ENCODE measurements around the gene MAGI2.

The MAGI2 gene

GRCh38 chr7:78616539-78616938, 836.9 kb downstream of the MAGI2 start:
- H3K4me3 ChIP-seq (ENCODE audit: insufficient read depth, low read depth, low read length, poor library complexity, severe bottlenecking) = no peak overlapping the region
- H3K27me3 ChIP-seq (replicated peaks; ENCODE audit: control insufficient read depth, insufficient read depth, low read length, poor library complexity, severe bottlenecking) = no peaks in the 10 kb centered on the region
- DNase-seq = no peak
- no peaks in the 10 kb centered on the region for H3K9me3 ChIP-seq (ENCODE audit: control insufficient read depth, low read length)
- H3K4me1 ChIP-seq (ENCODE audit: control insufficient read depth, insufficient read depth, low read length, poor library complexity, severe bottlenecking) = no peaks in the 10 kb centered on the region
- H3K27ac ChIP-seq (ENCODE audit: insufficient read depth, low read length, poor library complexity, severe bottlenecking) = no peak overlapping the region
- H3K36me3 ChIP-seq (ENCODE audit: control insufficient read depth, insufficient read depth, low read length) = no peaks in the 10 kb centered on the region

- no peak overlapping the region for H3K4me3 ChIP-seq (ENCODE audit: insufficient read depth, low read depth, low read length, poor library complexity, severe bottlenecking)
- H3K27ac ChIP-seq (ENCODE audit: insufficient read depth, low read length, poor library complexity, severe bottlenecking) = no peak overlapping the region
- no peak for DNase-seq
- no peaks in the 10 kb centered on the region for H3K27me3 ChIP-seq (replicated peaks; ENCODE audit: control insufficient read depth, insufficient read depth, low read length, poor library complexity, severe bottlenecking)
- no peaks in the 10 kb centered on the region for H3K9me3 ChIP-seq (ENCODE audit: control insufficient read depth, low read length)
- no peaks in the 10 kb centered on the region for H3K36me3 ChIP-seq (ENCODE audit: control insufficient read depth, insufficient read depth, low read length)
- no peaks in the 10 kb centered on the region for H3K4me1 ChIP-seq (ENCODE audit: control insufficient read depth, insufficient read depth, low read length, poor library complexity, severe bottlenecking)
Observed at GRCh38 chr7:78609281-78609680, 844.2 kb downstream of the MAGI2 start.

DNA sequence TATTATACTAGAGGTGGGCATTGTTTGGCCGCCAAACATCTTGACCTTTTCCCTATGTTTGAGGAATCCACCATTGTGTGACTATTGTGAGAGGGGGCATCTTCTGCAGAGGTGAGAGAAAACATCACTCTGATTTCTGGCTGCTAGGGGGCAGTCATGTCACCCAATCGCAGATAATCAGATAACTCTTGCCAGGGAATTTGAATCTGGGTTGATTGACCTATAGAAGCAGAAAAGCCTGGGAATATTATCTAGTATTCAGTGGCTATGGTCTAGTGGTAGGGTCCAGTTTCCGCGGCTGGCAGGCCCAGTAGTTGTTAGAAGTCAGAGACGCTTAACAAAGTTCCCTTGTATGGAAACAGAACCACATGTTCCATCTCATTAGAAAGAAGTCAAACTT, 846.4 kb downstream of the MAGI2 start:
- Histone ChIP-seq H3K27ac (ENCODE audit: insufficient read depth, low read length, poor library complexity, severe bottlenecking) (no peak overlapping the region), H3K27me3 (replicated peaks; ENCODE audit: control insufficient read depth, insufficient read depth, low read length, poor library complexity, severe bottlenecking) (no peaks in the 10 kb centered on the region), H3K36me3 (ENCODE audit: control insufficient read depth, insufficient read depth, low read length) (no peaks in the 10 kb centered on the region), H3K4me3 (ENCODE audit: insufficient read depth, low read depth, low read length, poor library complexity, severe bottlenecking) (no peak overlapping the region), H3K9me3 (ENCODE audit: control insufficient read depth, low read length) (no peaks in the 10 kb centered on the region), H3K4me1 (ENCODE audit: control insufficient read depth, insufficient read depth, low read length, poor library complexity, severe bottlenecking) (no peaks in the 10 kb centered on the region)
- no peak for DNase-seq

DNA sequence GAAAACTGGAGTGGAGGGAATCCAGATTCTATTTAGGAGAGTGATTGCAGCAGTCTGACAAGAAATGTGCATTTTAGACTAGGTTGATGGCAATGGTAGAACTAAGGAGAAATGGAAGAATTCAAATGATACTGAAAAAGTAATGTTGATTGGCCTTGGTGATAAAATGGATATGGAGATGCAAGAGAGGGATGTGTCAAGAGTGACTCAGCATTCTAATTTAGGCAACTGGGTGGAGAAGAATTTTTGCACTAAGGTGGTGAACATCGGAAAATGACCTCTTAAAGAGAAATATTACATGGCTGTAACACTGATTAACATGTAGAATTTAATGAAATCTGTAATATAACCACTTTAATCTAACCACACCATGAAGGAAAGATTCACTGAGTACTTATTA, 848.3 kb downstream of the MAGI2 start:
- H3K27ac ChIP-seq (ENCODE audit: insufficient read depth, low read length, poor library complexity, severe bottlenecking) = no peak overlapping the region
- no peaks in the 10 kb centered on the region for H3K4me1 ChIP-seq (ENCODE audit: control insufficient read depth, insufficient read depth, low read length, poor library complexity, severe bottlenecking)
- no peak overlapping the region for H3K4me3 ChIP-seq (ENCODE audit: insufficient read depth, low read depth, low read length, poor library complexity, severe bottlenecking)
- H3K27me3 ChIP-seq (replicated peaks; ENCODE audit: control insufficient read depth, insufficient read depth, low read length, poor library complexity, severe bottlenecking) = no peaks in the 10 kb centered on the region
- no peaks in the 10 kb centered on the region for H3K9me3 ChIP-seq (ENCODE audit: control insufficient read depth, low read length)
- no peaks in the 10 kb centered on the region for H3K36me3 ChIP-seq (ENCODE audit: control insufficient read depth, insufficient read depth, low read length)
- no peak for DNase-seq

GRCh38 chr7:78601728-78602127, 851.7 kb downstream of the MAGI2 start:
- Histone ChIP-seq H3K27me3 (replicated peaks; ENCODE audit: control insufficient read depth, insufficient read depth, low read length, poor library complexity, severe bottlenecking) (no peaks in the 10 kb centered on the region), H3K36me3 (ENCODE audit: control insufficient read depth, insufficient read depth, low read length) (no peaks in the 10 kb centered on the region), H3K4me3 (ENCODE audit: insufficient read depth, low read depth, low read length, poor library complexity, severe bottlenecking) (no peak overlapping the region), H3K9me3 (ENCODE audit: control insufficient read depth, low read length) (no peaks in the 10 kb centered on the region), H3K4me1 (ENCODE audit: control insufficient read depth, insufficient read depth, low read length, poor library complexity, severe bottlenecking) (no peaks in the 10 kb centered on the region), H3K27ac (ENCODE audit: insufficient read depth, low read length, poor library complexity, severe bottlenecking) (no peak overlapping the region)
- DNase-seq = no peak

DNA sequence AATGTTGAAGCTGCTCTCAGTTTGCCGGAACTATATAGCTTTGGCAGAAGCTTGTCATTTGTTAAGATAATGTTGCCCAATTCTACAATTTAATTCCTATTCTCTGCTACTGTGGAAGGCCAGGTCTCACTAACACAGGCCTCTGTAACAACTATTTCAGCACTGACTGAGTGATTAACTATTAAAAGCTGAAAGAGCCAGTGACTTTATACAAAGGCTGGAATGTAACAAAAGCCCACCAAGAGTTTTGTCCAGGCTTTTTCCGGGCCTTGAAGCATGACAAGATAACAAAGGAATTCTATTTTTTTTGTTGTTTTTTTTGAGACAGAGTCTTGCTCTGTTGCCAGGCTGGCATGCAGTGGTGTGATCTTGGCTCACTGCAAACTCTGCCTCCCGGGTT, 859.3 kb downstream of the MAGI2 start:
- DNase-seq = no peak
- no peaks in the 10 kb centered on the region for H3K4me1 ChIP-seq (ENCODE audit: control insufficient read depth, insufficient read depth, low read length, poor library complexity, severe bottlenecking)
- H3K27ac ChIP-seq (ENCODE audit: insufficient read depth, low read length, poor library complexity, severe bottlenecking) = no peak overlapping the region
- no peaks in the 10 kb centered on the region for H3K36me3 ChIP-seq (ENCODE audit: control insufficient read depth, insufficient read depth, low read length)
- no peaks in the 10 kb centered on the region for H3K27me3 ChIP-seq (replicated peaks; ENCODE audit: control insufficient read depth, insufficient read depth, low read length, poor library complexity, severe bottlenecking)
- H3K4me3 ChIP-seq (ENCODE audit: insufficient read depth, low read depth, low read length, poor library complexity, severe bottlenecking) = no peak overlapping the region
- H3K9me3 ChIP-seq (ENCODE audit: control insufficient read depth, low read length) = no peaks in the 10 kb centered on the region

GRCh38 chr7:78588393-78588792, 865.1 kb downstream of the MAGI2 start:
- no peak overlapping the region for H3K4me3 ChIP-seq (ENCODE audit: insufficient read depth, low read depth, low read length, poor library complexity, severe bottlenecking)
- no peaks in the 10 kb centered on the region for H3K9me3 ChIP-seq (ENCODE audit: control insufficient read depth, low read length)
- no peak for DNase-seq
- no peaks in the 10 kb centered on the region for H3K4me1 ChIP-seq (ENCODE audit: control insufficient read depth, insufficient read depth, low read length, poor library complexity, severe bottlenecking)
- no peaks in the 10 kb centered on the region for H3K27me3 ChIP-seq (replicated peaks; ENCODE audit: control insufficient read depth, insufficient read depth, low read length, poor library complexity, severe bottlenecking)
- no peak overlapping the region for H3K27ac ChIP-seq (ENCODE audit: insufficient read depth, low read length, poor library complexity, severe bottlenecking)
- H3K36me3 ChIP-seq (ENCODE audit: control insufficient read depth, insufficient read depth, low read length) = no peaks in the 10 kb centered on the region

DNA sequence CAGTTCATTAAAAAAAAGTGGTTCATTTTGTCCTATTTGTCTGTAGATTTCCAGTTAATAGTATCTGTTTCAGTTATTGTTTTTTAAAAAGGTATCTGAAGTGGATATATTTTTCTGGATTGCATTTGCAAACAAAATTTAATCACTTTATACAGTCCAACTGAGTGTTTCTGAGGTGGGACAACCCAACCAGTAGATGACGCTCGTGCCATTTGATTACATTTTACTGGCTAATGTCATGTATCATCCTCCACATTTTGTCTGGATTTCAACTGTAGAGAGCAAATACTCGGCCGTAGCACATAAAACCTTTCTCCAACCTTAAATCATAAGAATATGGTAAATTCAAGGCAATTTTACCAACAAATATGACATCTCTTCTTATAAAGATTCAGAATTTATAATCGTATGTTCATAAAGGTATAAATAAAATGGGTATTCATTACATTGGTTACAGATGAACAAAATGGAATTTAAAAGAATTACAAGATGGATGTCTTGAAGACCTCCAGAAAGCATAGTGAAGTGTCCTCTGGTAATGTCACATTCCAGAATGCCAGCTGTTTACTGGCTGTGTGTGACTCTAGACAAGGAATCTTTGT, 865.9 kb downstream of the MAGI2 start:
- Histone ChIP-seq H3K9me3 (ENCODE audit: control insufficient read depth, low read length) (no peaks in the 10 kb centered on the region), H3K27me3 (replicated peaks; ENCODE audit: control insufficient read depth, insufficient read depth, low read length, poor library complexity, severe bottlenecking) (no peaks in the 10 kb centered on the region), H3K4me3 (ENCODE audit: insufficient read depth, low read depth, low read length, poor library complexity, severe bottlenecking) (no peak overlapping the region), H3K36me3 (ENCODE audit: control insufficient read depth, insufficient read depth, low read length) (no peaks in the 10 kb centered on the region), H3K27ac (ENCODE audit: insufficient read depth, low read length, poor library complexity, severe bottlenecking) (no peak overlapping the region), H3K4me1 (ENCODE audit: control insufficient read depth, insufficient read depth, low read length, poor library complexity, severe bottlenecking) (no peaks in the 10 kb centered on the region)
- DNase-seq = no peak

- H3K27me3 ChIP-seq (replicated peaks; ENCODE audit: control insufficient read depth, insufficient read depth, low read length, poor library complexity, severe bottlenecking) = no peaks in the 10 kb centered on the region
- H3K36me3 ChIP-seq (ENCODE audit: control insufficient read depth, insufficient read depth, low read length) = no peaks in the 10 kb centered on the region
- DNase-seq = no peak
- no peak overlapping the region for H3K4me3 ChIP-seq (ENCODE audit: insufficient read depth, low read depth, low read length, poor library complexity, severe bottlenecking)
- H3K27ac ChIP-seq (ENCODE audit: insufficient read depth, low read length, poor library complexity, severe bottlenecking) = no peak overlapping the region
- no peaks in the 10 kb centered on the region for H3K4me1 ChIP-seq (ENCODE audit: control insufficient read depth, insufficient read depth, low read length, poor library complexity, severe bottlenecking)
- no peaks in the 10 kb centered on the region for H3K9me3 ChIP-seq (ENCODE audit: control insufficient read depth, low read length)
Observed at GRCh38 chr7:78585980-78586379, 867.5 kb downstream of the MAGI2 start.

- H3K27me3 ChIP-seq (replicated peaks; ENCODE audit: control insufficient read depth, insufficient read depth, low read length, poor library complexity, severe bottlenecking) = no peaks in the 10 kb centered on the region
- no peaks in the 10 kb centered on the region for H3K9me3 ChIP-seq (ENCODE audit: control insufficient read depth, low read length)
- no peaks in the 10 kb centered on the region for H3K36me3 ChIP-seq (ENCODE audit: control insufficient read depth, insufficient read depth, low read length)
- DNase-seq = no peak
- H3K27ac ChIP-seq (ENCODE audit: insufficient read depth, low read length, poor library complexity, severe bottlenecking) = no peak overlapping the region
- H3K4me3 ChIP-seq (ENCODE audit: insufficient read depth, low read depth, low read length, poor library complexity, severe bottlenecking) = no peak overlapping the region
- H3K4me1 ChIP-seq (ENCODE audit: control insufficient read depth, insufficient read depth, low read length, poor library complexity, severe bottlenecking) = no peaks in the 10 kb centered on the region
Observed at GRCh38 chr7:78578686-78579085, 874.8 kb downstream of the MAGI2 start.
